ENCODE measurements around the gene GPC6.

Gene GPC6

GRCh38 chr13:94080527-94080926 is 853.9 kb downstream of the GPC6 start:
- no peak for DNase-seq

GRCh38 chr13:94087100-94087499 is 860.5 kb downstream of the GPC6 start:
- no peak for DNase-seq

GRCh38 chr13:94088742-94089141 is 862.1 kb downstream of the GPC6 start:
- DNase-seq: no peak

GRCh38 chr13:94090773-94091480 is 864.3 kb downstream of the GPC6 start:
- DNase-seq: no peak

- no peak for DNase-seq
Measured at GRCh38 chr13:94093652-94094315, 867.2 kb downstream of the GPC6 start.

GRCh38 chr13:94109715-94110374 is 883.2 kb downstream of the GPC6 start:
- DNase-seq: no peak

- DNase-seq: no peak
Measured at GRCh38 chr13:94112227-94112626, 885.6 kb downstream of the GPC6 start.

- DNase-seq: no peak
Measured at GRCh38 chr13:94112731-94113130, 886.1 kb downstream of the GPC6 start.

GRCh38 chr13:94113245-94113644 is 886.6 kb downstream of the GPC6 start:
- no peak for DNase-seq

GRCh38 chr13:94114166-94114565 is 887.6 kb downstream of the GPC6 start:
- DNase-seq: no peak

- no peak for DNase-seq
Measured at GRCh38 chr13:94115054-94115453, 888.4 kb downstream of the GPC6 start.

GRCh38 chr13:94119360-94119936 is 892.8 kb downstream of the GPC6 start:
- DNase-seq: no peak

GRCh38 chr13:94120878-94121277 is 894.3 kb downstream of the GPC6 start:
- no peak for DNase-seq

- DNase-seq: no peak
Measured at GRCh38 chr13:94121686-94122085, 895.1 kb downstream of the GPC6 start.

- no peak for DNase-seq
Measured at GRCh38 chr13:94122300-94122915, 895.8 kb downstream of the GPC6 start.

GRCh38 chr13:94123557-94123956 is 897.0 kb downstream of the GPC6 start:
- DNase-seq: no peak

GRCh38 chr13:94128430-94128829 is 901.8 kb downstream of the GPC6 start:
- no peak for DNase-seq

- DNase-seq: no peak
Measured at GRCh38 chr13:94129490-94129894, 902.9 kb downstream of the GPC6 start.

GRCh38 chr13:94138831-94139230 is 912.2 kb downstream of the GPC6 start:
- DNase-seq: no peak

- no peak for DNase-seq
Measured at GRCh38 chr13:94139393-94139995, 912.9 kb downstream of the GPC6 start.

GRCh38 chr13:94140027-94140426 is 913.4 kb downstream of the GPC6 start:
- no peak for DNase-seq

- DNase-seq: no peak
Measured at GRCh38 chr13:94140511-94140910, 913.9 kb downstream of the GPC6 start.
